Natural killer cell (primary cell): ENCODE results near the gene NUBP2. TPM values are rescaled to one million over a fixed set of nuclear protein-coding genes. Genes with fewer than 3 reads are reported as not detected.

Source experiments
- ATAC-seq, 3 donors: fragments of 150-1000 bp in 2 of 3; fragments of 200-7000 bp in 1 of 3; cut with Tn5 transposase; 1 replicate in 1 of 3; 2 replicates in 2 of 3; pipeline ENCODE4 v1.10.0; 2021; ENCODE audit warnings: mild to moderate bottlenecking in 2 of 3, moderate library complexity in 2 of 3
- DNase-seq, 2 donors: peaks; one replicate each; pipeline versions ENCODE4 v3.0.0 to v3.0.0-alpha.2; 2013 to 2021; ENCODE audit warnings: mixed read lengths in 1 of 2
- H3K27ac ChIP-seq: one replicate; pipeline ENCODE4 v1.5.1; 2013; ENCODE audit warnings: mild to moderate bottlenecking, low read length
- H3K27me3 ChIP-seq: one replicate; pipeline ENCODE4 v1.6.1; 2013; ENCODE audit warnings: low read length; ENCODE audit not compliant: control insufficient read depth, insufficient read depth
- H3K36me3 ChIP-seq: one replicate; pipeline ENCODE4 v1.6.1; 2013; ENCODE audit warnings: low read length; ENCODE audit not compliant: control insufficient read depth, insufficient read depth
- H3K4me1 ChIP-seq: one replicate; pipeline ENCODE4 v1.6.1; 2013; ENCODE audit warnings: low read length; ENCODE audit not compliant: control insufficient read depth, insufficient read depth
- H3K4me3 ChIP-seq: one replicate; pipeline ENCODE4 v1.5.1; 2013; ENCODE audit warnings: low read length
- H3K9me3 ChIP-seq: one replicate; pipeline ENCODE4 v1.6.1; 2013; ENCODE audit warnings: low read length; ENCODE audit not compliant: control insufficient read depth, insufficient read depth
- H3K27ac Mint-ChIP-seq, 2 donors: one replicate each; pipeline ENCODE4 v1.8.0; 2022; ENCODE audit warnings: mild to moderate bottlenecking in 2 of 2, mixed read lengths in 2 of 2, moderate library complexity in 1 of 2
- H3K27me3 Mint-ChIP-seq, 2 donors: one replicate each; pipeline ENCODE4 v1.8.0; 2022; ENCODE audit warnings: low read depth in 2 of 2, mixed read lengths in 2 of 2
- H3K36me3 Mint-ChIP-seq: one replicate; pipeline ENCODE4 v1.8.0; 2022; ENCODE audit warnings: mixed read lengths
- H3K4me1 Mint-ChIP-seq, 2 donors: one replicate each; pipeline ENCODE4 v1.8.0; 2022; ENCODE audit warnings: mixed read lengths in 2 of 2
- H3K4me3 Mint-ChIP-seq: one replicate; pipeline ENCODE4 v1.8.0; 2022; ENCODE audit warnings: mild to moderate bottlenecking, moderate library complexity, mixed read lengths
- H3K9me3 Mint-ChIP-seq, 2 donors: one replicate each; pipeline ENCODE4 v1.8.0; 2022; ENCODE audit warnings: mixed read lengths in 2 of 2
- CTCF ChIP-seq: fragments of 200-600 bp; IDR thresholded peaks from one replicate; pipeline ENCODE4 v1.8.0; 2022; ENCODE audit warnings: antibody characterized with exemption
- WGBS: methylation state at CpG from one replicate; pipeline ENCODE4 v1.1.7; 2013; ENCODE audit warnings: missing lambda C conversion rate; ENCODE audit not compliant: insufficient coverage; 5-methylcytosine and 5-hydroxymethylcytosine counted together
- intact Hi-C: fragments of 100-400 bp; cut with micrococcal nuclease; formaldehyde crosslinking; loops from one replicate; pipeline ENCODE4 v1.14.2; 2022
- total RNA-seq, 4 donors: library from RNA; stranded (reverse); fragments of 120-200 nt in 1 of 4; gene quantifications; one replicate each; pipeline versions ENCODE4 v1.2.3 to v1.2.4, GENCODE V29; 2013 to 2022

Gene NUBP2
- total RNA-seq, 3 donors from 2014 or later (not counting 1 experiment from before 2014, with no cell fraction given) = 39.5 to 51.9 (median 49.4) TPM

GRCh38 chr16:1786242-1787055, 3.7 kb downstream of the NUBP2 start:
- ATAC-seq = no peak
- H3K27ac ChIP-seq = no peak overlapping the region
- no peaks in the 10 kb centered on the region for H3K9me3 Mint-ChIP-seq
- TF ChIP-seq CTCF = no peak
- no peaks in the 10 kb centered on the region for H3K27me3 ChIP-seq
- no peak overlapping the region for H3K27ac Mint-ChIP-seq
- 94% methylated on average over 51 of the region's 51 CpGs for WGBS
- no peaks in the 10 kb centered on the region for H3K36me3 Mint-ChIP-seq
- peak in 1 of 2 donors; percentile 13 for DNase-seq
- H3K4me3 Mint-ChIP-seq = no peak overlapping the region
- no peaks in the 10 kb centered on the region for H3K27me3 Mint-ChIP-seq
- no peak overlapping the region for H3K4me3 ChIP-seq
- peaks cover 20% of the 10 kb centered on the region for H3K36me3 ChIP-seq
- H3K9me3 ChIP-seq = no peaks in the 10 kb centered on the region
- intact Hi-C loops = no loop called here
- peaks cover 11 to 23% of the 10 kb centered on the region in 2 donors for H3K4me1 Mint-ChIP-seq
- peaks cover 27% of the 10 kb centered on the region for H3K4me1 ChIP-seq

GRCh38 chr16:1787056-1787321, 4.2 kb downstream of the NUBP2 start:
- H3K36me3 ChIP-seq = peaks cover 20% of the 10 kb centered on the region

GRCh38 chr16:1787322-1788094, 4.7 kb downstream of the NUBP2 start:
- H3K27me3 Mint-ChIP-seq = no peaks in the 10 kb centered on the region
- H3K36me3 Mint-ChIP-seq = no peaks in the 10 kb centered on the region
- peaks cover 22% of the 10 kb centered on the region for H3K4me1 ChIP-seq
- H3K27ac ChIP-seq = no peak overlapping the region
- TF ChIP-seq CTCF = no peak
- 97% methylated on average over 44 of the region's 44 CpGs for WGBS
- H3K9me3 ChIP-seq = no peaks in the 10 kb centered on the region
- H3K9me3 Mint-ChIP-seq = no peaks in the 10 kb centered on the region
- intact Hi-C loops = no loop called here
- ATAC-seq (no peak), DNase-seq (no peak)
- peaks cover 6 to 17% of the 10 kb centered on the region in 2 donors for H3K4me1 Mint-ChIP-seq
- H3K27ac Mint-ChIP-seq = no peak overlapping the region
- peaks cover 20% of the 10 kb centered on the region for H3K36me3 ChIP-seq
- no peak overlapping the region for H3K4me3 ChIP-seq
- no peaks in the 10 kb centered on the region for H3K27me3 ChIP-seq
- no peak overlapping the region for H3K4me3 Mint-ChIP-seq

More at GRCh38 chr16:1787056-1787321, 4.2 kb downstream of the NUBP2 start:
- no peak overlapping the region for H3K27ac ChIP-seq
- no peaks in the 10 kb centered on the region for H3K9me3 ChIP-seq
- Mint-ChIP-seq H3K4me1 (peaks cover 6 to 18% of the 10 kb centered on the region in 2 donors), H3K9me3 (no peaks in the 10 kb centered on the region), H3K27me3 (no peaks in the 10 kb centered on the region), H3K4me3 (no peak overlapping the region), H3K27ac (no peak overlapping the region), H3K36me3 (no peaks in the 10 kb centered on the region)
- no peak for ATAC-seq
- DNase-seq = no peak
- peaks cover 22% of the 10 kb centered on the region for H3K4me1 ChIP-seq
- 93% methylated on average over 6 of the region's 6 CpGs for WGBS
- no peak for TF ChIP-seq CTCF
- H3K27me3 ChIP-seq = no peaks in the 10 kb centered on the region
- H3K4me3 ChIP-seq = no peak overlapping the region
- intact Hi-C loops = no loop called here
